Stimulated activated naive B cell treated with anti-CD40 and anti-IgM and Interleukin-4, amounts not matched to agents 10 μg/mL and 1 μg/mL and 100 μg/mL, for 72 hours (primary cell): ENCODE results near the gene VAV2.

Experiments used
- ATAC-seq, 2 donors: fragments of 150-1000 bp; cut with Tn5 transposase; replicated peaks; 2 replicates each; pipeline ENCODE4 v1.10.0; 2021; ENCODE audit warnings: moderate library complexity in 1 of 2
- DNase-seq: peaks from one replicate; pipeline ENCODE4 v3.0.0; 2021
- H3K27ac Mint-ChIP-seq: one replicate; pipeline ENCODE4 v1.8.0; 2022; ENCODE audit warnings: mild to moderate bottlenecking, mixed read lengths
- H3K27me3 Mint-ChIP-seq, 2 donors: one replicate each; pipeline ENCODE4 v1.8.0; 2022; ENCODE audit warnings: mixed read lengths in 2 of 2
- H3K36me3 Mint-ChIP-seq, 2 donors: one replicate each; pipeline ENCODE4 v1.8.0; 2022; ENCODE audit warnings: mixed read lengths in 2 of 2, mild to moderate bottlenecking in 1 of 2
- H3K4me1 Mint-ChIP-seq, 2 donors: one replicate each; pipeline ENCODE4 v1.8.0; 2022; ENCODE audit warnings: mixed read lengths in 2 of 2, mild to moderate bottlenecking in 1 of 2
- H3K4me3 Mint-ChIP-seq, 2 donors: one replicate each; pipeline ENCODE4 v1.8.0; 2022; ENCODE audit warnings: mild to moderate bottlenecking in 2 of 2, mixed read lengths in 2 of 2, moderate library complexity in 1 of 2
- H3K9me3 Mint-ChIP-seq, 2 donors: one replicate each; pipeline ENCODE4 v1.8.0; 2022; ENCODE audit warnings: mixed read lengths in 2 of 2, mild to moderate bottlenecking in 1 of 2

Gene VAV2

GRCh38 chr9:133800266-133800665, 191.9 kb downstream of the VAV2 start:
- ATAC-seq (no peak), DNase-seq (no peak)
- peaks cover 16 to 25% of the 10 kb centered on the region in 2 donors for H3K4me1 Mint-ChIP-seq
- H3K27me3 Mint-ChIP-seq: no peaks in the 10 kb centered on the region
- no peaks in the 10 kb centered on the region for H3K9me3 Mint-ChIP-seq
- H3K4me3 Mint-ChIP-seq: no peak overlapping the region
- no peak overlapping the region for H3K27ac Mint-ChIP-seq
- peaks cover 44 to 64% of the 10 kb centered on the region in 2 donors for H3K36me3 Mint-ChIP-seq

GRCh38 chr9:133799716-133800115, 192.4 kb downstream of the VAV2 start:
- peaks cover 49 to 68% of the 10 kb centered on the region in 2 donors for H3K36me3 Mint-ChIP-seq
- no peak for DNase-seq
- no peaks in the 10 kb centered on the region for H3K27me3 Mint-ChIP-seq

DNA sequence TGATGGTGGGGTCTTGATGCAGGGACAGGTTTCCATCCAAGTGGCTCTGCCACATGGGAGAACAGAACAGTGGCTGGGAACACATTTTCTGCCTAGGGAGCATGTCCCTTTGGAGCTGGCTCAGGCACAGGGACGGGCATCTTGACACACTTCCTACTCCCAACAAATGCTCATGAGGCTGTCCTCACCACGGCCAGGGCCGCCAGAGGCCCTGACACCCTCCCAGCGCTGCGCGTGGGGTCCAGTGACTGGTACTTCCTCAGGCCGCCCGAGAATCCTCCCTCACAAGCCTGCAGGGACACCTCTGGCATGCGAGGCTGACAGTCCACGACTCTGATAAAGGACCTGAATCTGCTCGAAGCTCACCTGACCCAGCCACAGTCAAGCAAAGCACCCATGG, 193.0 kb downstream of the VAV2 start:
- no peak overlapping the region for H3K4me3 Mint-ChIP-seq
- H3K36me3 Mint-ChIP-seq: peaks cover 55 to 74% of the 10 kb centered on the region in 2 donors
- no peak for ATAC-seq
- no peaks in the 10 kb centered on the region for H3K27me3 Mint-ChIP-seq
- peaks cover 27 to 34% of the 10 kb centered on the region in 2 donors for H3K4me1 Mint-ChIP-seq
- H3K27ac Mint-ChIP-seq: no peak overlapping the region
- no peak for DNase-seq
- H3K9me3 Mint-ChIP-seq: no peaks in the 10 kb centered on the region

More at GRCh38 chr9:133799716-133800115, 192.4 kb downstream of the VAV2 start:
- H3K4me3 Mint-ChIP-seq: no peak overlapping the region
- no peak for ATAC-seq
- no peaks in the 10 kb centered on the region for H3K9me3 Mint-ChIP-seq
- peak overlapping the region; percentile 73 for H3K27ac Mint-ChIP-seq
- H3K4me1 Mint-ChIP-seq: peaks cover 21 to 29% of the 10 kb centered on the region in 2 donors

- Mint-ChIP-seq H3K27ac (peak overlapping the region; percentile 77), H3K36me3 (peaks cover 58 to 77% of the 10 kb centered on the region in 2 donors), H3K9me3 (no peaks in the 10 kb centered on the region), H3K4me3 (peak overlapping the region in 1 of 2 donors; percentile 15), H3K4me1 (peaks cover 34 to 39% of the 10 kb centered on the region in 2 donors), H3K27me3 (no peaks in the 10 kb centered on the region)
- DNase-seq (no peak), ATAC-seq (no peak)
Measured at GRCh38 chr9:133798160-133798559, 194.0 kb downstream of the VAV2 start.

- DNase-seq (no peak), ATAC-seq (no peak)
- Mint-ChIP-seq H3K27ac (peak overlapping the region; percentile 14), H3K4me1 (peaks cover 38 to 45% of the 10 kb centered on the region in 2 donors), H3K9me3 (no peaks in the 10 kb centered on the region), H3K27me3 (no peaks in the 10 kb centered on the region), H3K4me3 (no peak overlapping the region), H3K36me3 (peaks cover 54 to 78% of the 10 kb centered on the region in 2 donors)
Measured at GRCh38 chr9:133797406-133798105, 194.6 kb downstream of the VAV2 start.

DNA sequence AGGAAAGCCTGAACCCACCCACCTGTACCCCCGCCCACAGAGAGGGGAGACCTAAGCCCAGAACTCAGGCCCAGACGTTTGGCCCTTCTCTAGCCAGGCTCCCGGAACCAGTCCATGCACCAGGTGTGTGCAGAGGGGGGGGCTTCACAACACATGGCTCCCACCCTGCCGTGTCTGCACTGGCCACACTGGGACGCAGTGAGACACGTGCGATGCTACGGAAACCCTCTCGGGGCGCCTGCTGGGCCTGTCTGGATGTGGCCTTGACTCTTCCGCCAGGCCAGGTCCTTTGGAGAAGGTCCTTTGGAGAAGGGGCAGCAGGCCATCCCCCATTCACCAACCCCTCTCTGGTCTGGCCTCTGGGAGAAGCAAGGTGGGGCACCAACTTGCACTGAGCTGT, 195.6 kb downstream of the VAV2 start:
- Mint-ChIP-seq H3K4me1 (peaks cover 47 to 55% of the 10 kb centered on the region in 2 donors), H3K27me3 (no peaks in the 10 kb centered on the region), H3K27ac (peak overlapping the region; percentile 87), H3K36me3 (peaks cover 53 to 77% of the 10 kb centered on the region in 2 donors), H3K4me3 (no peak overlapping the region), H3K9me3 (no peaks in the 10 kb centered on the region)
- ATAC-seq (no peak), DNase-seq (no peak)

- Mint-ChIP-seq H3K4me3 (peak overlapping the region in 1 of 2 donors; percentile 37), H3K9me3 (no peaks in the 10 kb centered on the region), H3K36me3 (peaks cover 51 to 79% of the 10 kb centered on the region in 2 donors), H3K27me3 (no peaks in the 10 kb centered on the region), H3K27ac (peak overlapping the region; percentile 38), H3K4me1 (peaks cover 47 to 66% of the 10 kb centered on the region in 2 donors)
- no peak for DNase-seq
- ATAC-seq: no peak
Measured at GRCh38 chr9:133795049-133795448, 197.1 kb downstream of the VAV2 start.

GRCh38 chr9:133794016-133794760, 197.9 kb downstream of the VAV2 start:
- Mint-ChIP-seq H3K36me3 (peaks cover 49 to 83% of the 10 kb centered on the region in 2 donors), H3K4me3 (peak overlapping the region in 1 of 2 donors; percentile 67), H3K9me3 (no peaks in the 10 kb centered on the region), H3K27me3 (no peaks in the 10 kb centered on the region), H3K4me1 (peaks cover 54 to 74% of the 10 kb centered on the region in 2 donors), H3K27ac (peak overlapping the region; percentile 71)
- DNase-seq (no peak), ATAC-seq (peak in 1 of 2 donors; percentile 9)

- Mint-ChIP-seq H3K36me3 (peaks cover 54 to 85% of the 10 kb centered on the region in 2 donors), H3K4me3 (peak overlapping the region; percentile 39 to 67), H3K4me1 (peaks cover 61 to 79% of the 10 kb centered on the region in 2 donors), H3K9me3 (no peaks in the 10 kb centered on the region), H3K27ac (peak overlapping the region; percentile 71), H3K27me3 (no peaks in the 10 kb centered on the region)
- DNase-seq (no peak), ATAC-seq (no peak)
Measured at GRCh38 chr9:133793471-133793870, 198.7 kb downstream of the VAV2 start.

DNA sequence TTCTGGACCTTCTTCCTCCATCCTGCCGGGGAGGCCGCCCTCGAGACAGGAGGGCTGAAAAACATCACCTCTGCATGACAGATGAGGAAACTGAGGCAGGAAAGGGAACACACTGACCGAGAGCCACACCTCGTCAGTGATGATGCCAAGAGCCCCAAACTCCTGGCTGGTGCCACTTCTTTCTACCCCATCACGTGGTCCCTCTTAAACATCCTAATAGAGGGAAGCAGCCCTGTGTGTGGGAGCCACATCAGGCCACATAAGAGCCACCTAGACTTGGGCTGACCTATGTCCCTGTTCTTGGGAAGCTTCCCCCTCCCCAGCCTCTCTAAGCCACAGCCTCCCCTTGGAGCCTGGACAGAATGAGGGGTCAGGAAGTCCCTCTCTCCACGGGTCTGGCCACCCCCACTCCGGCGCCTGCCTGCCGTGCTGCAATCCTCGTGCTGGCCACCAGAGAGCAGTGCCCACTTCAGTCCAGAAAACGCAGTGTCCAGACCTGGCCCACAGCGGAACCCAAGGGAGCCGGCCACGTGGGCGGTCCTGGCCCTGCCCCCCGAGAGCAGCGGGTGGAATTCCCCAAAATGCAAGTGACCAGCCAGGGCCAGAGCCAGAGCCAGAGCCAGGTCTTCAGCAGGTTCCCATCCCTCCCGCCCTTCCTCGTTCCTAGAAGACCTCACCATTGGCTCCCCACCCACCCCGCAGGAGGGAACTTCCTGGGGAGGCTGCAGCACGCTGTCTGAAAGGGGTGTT, 199.2 kb downstream of the VAV2 start:
- Mint-ChIP-seq H3K4me1 (peaks cover 59 to 82% of the 10 kb centered on the region in 2 donors), H3K36me3 (peaks cover 52 to 83% of the 10 kb centered on the region in 2 donors), H3K9me3 (no peaks in the 10 kb centered on the region), H3K27ac (peak overlapping the region; percentile 70), H3K4me3 (peak overlapping the region; percentile 39 to 67), H3K27me3 (no peaks in the 10 kb centered on the region)
- peak; percentile 70 for DNase-seq
- ATAC-seq: peak; percentile 72 to 80

- Mint-ChIP-seq H3K9me3 (no peaks in the 10 kb centered on the region), H3K4me1 (peaks cover 63 to 91% of the 10 kb centered on the region in 2 donors), H3K27ac (peak overlapping the region; percentile 33), H3K27me3 (no peaks in the 10 kb centered on the region), H3K4me3 (no peak overlapping the region), H3K36me3 (peaks cover 53 to 80% of the 10 kb centered on the region in 2 donors)
- ATAC-seq (no peak), DNase-seq (no peak)
Measured at GRCh38 chr9:133791735-133792649, 200.1 kb downstream of the VAV2 start.

GRCh38 chr9:133791069-133791468, 201.1 kb downstream of the VAV2 start:
- no peak overlapping the region for H3K27ac Mint-ChIP-seq
- no peak overlapping the region for H3K4me3 Mint-ChIP-seq
- no peak for ATAC-seq
- H3K9me3 Mint-ChIP-seq: no peaks in the 10 kb centered on the region
- H3K4me1 Mint-ChIP-seq: peaks cover 67 to 96% of the 10 kb centered on the region in 2 donors
- H3K27me3 Mint-ChIP-seq: no peaks in the 10 kb centered on the region
- no peak for DNase-seq
- peaks cover 50 to 82% of the 10 kb centered on the region in 2 donors for H3K36me3 Mint-ChIP-seq

DNA sequence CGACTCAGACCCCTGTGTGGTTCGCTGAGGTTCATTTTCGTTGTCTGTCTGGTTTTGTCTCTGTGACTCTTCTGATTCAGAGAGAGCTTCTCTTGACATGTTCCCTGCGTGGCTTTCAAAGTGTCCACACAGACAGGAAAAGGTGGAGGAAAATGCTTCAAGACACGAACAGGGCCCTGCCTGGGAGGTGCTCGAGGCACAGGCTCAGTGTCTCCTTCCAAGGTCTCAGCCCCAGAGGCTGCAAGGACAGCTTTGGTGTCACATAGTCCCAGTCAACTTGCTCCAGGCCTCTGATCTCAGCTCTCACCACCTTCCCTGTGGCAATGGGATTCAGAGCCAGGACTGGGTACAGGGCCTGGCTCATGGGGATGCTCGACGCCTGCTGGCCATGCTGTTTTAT, 202.3 kb downstream of the VAV2 start:
- peak overlapping the region; percentile 71 for H3K27ac Mint-ChIP-seq
- peaks cover 51 to 83% of the 10 kb centered on the region in 2 donors for H3K36me3 Mint-ChIP-seq
- no peak overlapping the region for H3K4me3 Mint-ChIP-seq
- peaks cover 70 to 96% of the 10 kb centered on the region in 2 donors for H3K4me1 Mint-ChIP-seq
- H3K9me3 Mint-ChIP-seq: no peaks in the 10 kb centered on the region
- H3K27me3 Mint-ChIP-seq: no peaks in the 10 kb centered on the region
- no peak for ATAC-seq
- no peak for DNase-seq
